ENCODE measurements around the gene TMEM134.
A peak's percentile ranks its signal among the peaks of the same experiment; 100 is the strongest.

TMEM134 gene

GRCh38 chr11:67466962-67467771, 1.9 kb downstream of the TMEM134 start:
- no peak for DNase-seq (ENCODE audit: low read depth)
- no peak for TF ChIP-seq CTCF (IDR thresholded peaks at IDR 0.05; ENCODE audit: control insufficient read depth, extremely low read depth, insufficient read depth)
- peak overlapping the region; percentile 76 for H3K4me3 ChIP-seq (ENCODE audit: low read depth, low read length)

GRCh38 chr11:67466367-67466766, 2.7 kb downstream of the TMEM134 start:
- H3K4me3 ChIP-seq (ENCODE audit: low read depth, low read length) = no peak overlapping the region
- no peak for DNase-seq (ENCODE audit: low read depth)
- TF ChIP-seq CTCF (IDR thresholded peaks at IDR 0.05; ENCODE audit: control insufficient read depth, extremely low read depth, insufficient read depth) = no peak

GRCh38 chr11:67465530-67465929, 3.5 kb downstream of the TMEM134 start:
- peak overlapping the region; percentile 68 for H3K4me3 ChIP-seq (ENCODE audit: low read depth, low read length)
- peak; percentile 72 for DNase-seq (ENCODE audit: low read depth)

GRCh38 chr11:67465189-67465510, 3.9 kb downstream of the TMEM134 start:
- peak overlapping the region; percentile 68 for H3K4me3 ChIP-seq (ENCODE audit: low read depth, low read length)
- TF ChIP-seq CTCF (IDR thresholded peaks at IDR 0.05; ENCODE audit: control insufficient read depth, extremely low read depth, insufficient read depth) = no peak

GRCh38 chr11:67464411-67465188, 4.5 kb downstream of the TMEM134 start:
- peak; percentile 78 for DNase-seq (ENCODE audit: low read depth)
- TF ChIP-seq CTCF (IDR thresholded peaks at IDR 0.05; ENCODE audit: control insufficient read depth, extremely low read depth, insufficient read depth) = no peak
- H3K4me3 ChIP-seq (ENCODE audit: low read depth, low read length) = peak overlapping the region; percentile 68

More at GRCh38 chr11:67465189-67465510, 3.9 kb downstream of the TMEM134 start:
- DNase-seq (ENCODE audit: low read depth) = no peak

- no peak for DNase-seq (ENCODE audit: low read depth)
- TF ChIP-seq CTCF (IDR thresholded peaks at IDR 0.05; ENCODE audit: control insufficient read depth, extremely low read depth, insufficient read depth) = no peak
- H3K4me3 ChIP-seq (ENCODE audit: low read depth, low read length) = peak overlapping the region; percentile 47
Observed at GRCh38 chr11:67463680-67464410, 5.2 kb downstream of the TMEM134 start.

GRCh38 chr11:67463186-67463585, 5.9 kb downstream of the TMEM134 start:
- no peak for DNase-seq (ENCODE audit: low read depth)
- TF ChIP-seq CTCF (IDR thresholded peaks at IDR 0.05; ENCODE audit: control insufficient read depth, extremely low read depth, insufficient read depth) = no peak
- no peak overlapping the region for H3K4me3 ChIP-seq (ENCODE audit: low read depth, low read length)

Measured in LNCaP clone FGC (cell line).